Measurements from ENCODE around the gene PLD6.

The PLD6 gene

DNA sequence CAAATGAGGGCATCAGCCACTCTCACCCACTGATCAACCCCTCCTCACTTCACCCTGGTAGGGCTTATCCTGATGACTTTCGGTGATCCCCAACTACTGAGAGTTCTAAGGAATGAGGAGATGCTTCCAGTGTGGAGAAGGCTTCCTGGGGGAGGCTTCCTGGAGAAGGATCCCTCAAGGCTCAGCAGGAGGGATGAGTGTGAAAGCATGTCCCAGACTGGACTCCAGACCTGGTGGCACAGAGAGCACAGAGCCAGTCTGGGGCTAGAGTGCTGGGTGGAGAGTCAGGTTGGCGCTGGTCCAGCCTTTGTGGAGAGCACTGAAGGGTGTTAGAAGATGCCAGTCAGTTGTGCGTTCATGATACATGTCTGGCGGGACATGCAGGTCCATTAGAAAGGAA, 53.7 kb downstream of the PLD6 start:
- no peak for DNase-seq

DNA sequence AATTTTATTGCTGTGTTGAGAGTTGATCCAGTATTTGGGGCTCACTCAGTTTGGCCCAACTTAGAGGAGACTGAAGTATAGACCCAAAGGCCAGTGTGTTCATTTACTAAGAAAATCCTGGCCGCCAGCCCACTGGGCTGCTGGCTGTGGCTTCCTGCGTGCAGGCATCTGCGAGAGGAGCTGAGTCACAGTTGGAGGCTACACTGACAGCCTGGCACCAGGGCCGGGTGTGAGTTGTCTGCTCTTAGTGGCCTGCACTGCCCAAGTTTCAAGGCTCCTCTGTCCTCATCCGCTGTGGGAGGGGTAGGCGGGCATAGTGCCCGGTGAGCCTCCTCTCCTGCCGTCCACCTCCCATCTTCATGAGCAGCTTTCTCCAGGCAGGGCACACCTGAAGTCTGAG, 54.2 kb downstream of the PLD6 start:
- no peak for DNase-seq

DNA sequence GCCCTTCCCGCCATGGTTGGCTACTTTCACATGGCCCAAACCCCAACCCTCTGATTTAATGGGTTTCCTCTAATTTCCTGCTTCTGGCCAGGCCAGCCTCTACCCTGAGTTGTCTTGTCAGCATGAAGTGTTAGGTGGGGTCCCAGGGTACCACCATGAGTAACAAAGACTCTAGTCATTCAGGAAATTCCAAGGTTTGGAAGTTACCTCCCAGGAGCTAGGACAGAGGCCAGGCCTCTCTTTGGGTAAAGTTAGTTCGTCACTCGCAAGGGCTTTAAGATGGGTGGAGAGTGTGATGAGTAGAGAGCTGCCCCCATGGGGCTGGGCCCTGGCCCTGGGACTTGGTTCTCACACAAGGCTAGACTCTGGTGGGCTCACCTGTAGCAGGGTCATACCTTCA, 54.6 kb downstream of the PLD6 start:
- DNase-seq: no peak

DNA sequence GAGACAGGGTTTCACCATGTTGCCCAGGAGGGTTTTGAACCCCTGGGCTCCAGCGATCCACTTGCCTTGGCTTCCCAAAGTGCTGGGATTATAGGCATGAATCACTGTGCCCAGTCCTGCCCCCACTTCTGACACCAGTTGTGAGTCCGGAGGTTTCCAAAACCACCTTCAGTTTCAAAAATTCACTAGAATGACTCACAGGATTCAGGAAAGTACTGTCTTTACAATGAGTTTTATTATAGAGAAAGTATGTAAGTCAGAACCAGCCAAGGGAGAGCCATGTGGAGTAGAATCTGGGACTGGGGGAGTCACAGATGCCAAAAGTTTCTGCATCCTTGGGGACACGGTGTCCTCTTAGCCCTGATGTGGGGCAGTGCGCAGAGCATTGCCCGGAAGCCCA, 55.1 kb downstream of the PLD6 start:
- no peak for DNase-seq
